ENCODE results near the gene IBA57. TPM values are rescaled to one million over a fixed set of nuclear protein-coding genes. Genes with fewer than 3 reads are reported as not detected.
A peak's percentile ranks its signal among the peaks of the same experiment; 100 is the strongest.
"Not testable (repeated sequence)": the region's sequence is repeated elsewhere in the genome, so short reads cannot be mapped to it uniquely, and the experiment has no call there.

The IBA57 gene
- total RNA-seq, 2 donors from 2014 or later: 11.0 to 16.9 TPM

- peak; percentile 5 for DNase-seq
- no peak overlapping the region for H3K27ac ChIP-seq
- no peak overlapping the region for H3K9ac ChIP-seq (ENCODE audit: low read depth in 2 of 2, low read length in 2 of 2)
- no peaks in the 10 kb centered on the region for H3K4me1 ChIP-seq
- H3K4me3 ChIP-seq: no peak overlapping the region
- H3K36me3 ChIP-seq: no peaks in the 10 kb centered on the region
- TF ChIP-seq CTCF (IDR thresholded peaks at IDR 0.05): no peak
- intact Hi-C loops (cut with DNase I): loop anchor here (10.0 kb wide), 1 partner anchor 287 kb away; no protein-coding TSS in a partner anchor
- no peaks in the 10 kb centered on the region for H3K9me3 ChIP-seq
- H3K27me3 ChIP-seq: no peaks in the 10 kb centered on the region
These were observed 52.1 kb downstream of the IBA57 start for GRCh38 chr1:228217551-228218344.

GRCh38 chr1:228218513-228219244 is 53.1 kb downstream of the IBA57 start:
- TF ChIP-seq CTCF (IDR thresholded peaks at IDR 0.05): no peak
- intact Hi-C loops (cut with DNase I): loop anchor here (10.0 kb wide), 1 partner anchor 286 kb away; no protein-coding TSS in a partner anchor
- Histone ChIP-seq H3K9ac (ENCODE audit: low read depth in 2 of 2, low read length in 2 of 2) (no peak overlapping the region), H3K4me3 (no peak overlapping the region), H3K4me1 (no peaks in the 10 kb centered on the region), H3K9me3 (no peaks in the 10 kb centered on the region), H3K36me3 (no peaks in the 10 kb centered on the region), H3K27me3 (no peaks in the 10 kb centered on the region), H3K27ac (no peak overlapping the region)
- no peak for DNase-seq

GRCh38 chr1:228219245-228219961 is 53.8 kb downstream of the IBA57 start:
- Histone ChIP-seq H3K36me3 (no peaks in the 10 kb centered on the region), H3K4me3 (no peak overlapping the region), H3K4me1 (no peaks in the 10 kb centered on the region), H3K27ac (no peak overlapping the region), H3K27me3 (no peaks in the 10 kb centered on the region), H3K9ac (ENCODE audit: low read depth in 2 of 2, low read length in 2 of 2) (no peak overlapping the region), H3K9me3 (no peaks in the 10 kb centered on the region)
- DNase-seq: peak; percentile 5
- no peak for TF ChIP-seq CTCF (IDR thresholded peaks at IDR 0.05)
- intact Hi-C loops (cut with DNase I): loop anchor here (10.0 kb wide), 1 partner anchor 285 kb away; no protein-coding TSS in a partner anchor

- no peaks in the 10 kb centered on the region for H3K4me1 ChIP-seq
- no peak overlapping the region for H3K4me3 ChIP-seq
- H3K27me3 ChIP-seq: no peaks in the 10 kb centered on the region
- H3K9me3 ChIP-seq: no peaks in the 10 kb centered on the region
- intact Hi-C loops (cut with DNase I): loop anchor here (10.0 kb wide), 1 partner anchor 285 kb away; no protein-coding TSS in a partner anchor
- no peak for TF ChIP-seq CTCF (IDR thresholded peaks at IDR 0.05)
- DNase-seq: peak; percentile 9
- H3K9ac ChIP-seq (ENCODE audit: low read depth in 2 of 2, low read length in 2 of 2): no peak overlapping the region
- H3K27ac ChIP-seq: no peak overlapping the region
- no peaks in the 10 kb centered on the region for H3K36me3 ChIP-seq
These were observed 54.6 kb downstream of the IBA57 start for GRCh38 chr1:228219962-228220780.

- H3K9ac ChIP-seq (ENCODE audit: low read depth in 2 of 2, low read length in 2 of 2); H3K4me1 ChIP-seq; H3K27ac ChIP-seq; H3K9me3 ChIP-seq; H3K27me3 ChIP-seq; H3K36me3 ChIP-seq; H3K4me3 ChIP-seq; intact Hi-C loops (cut with DNase I): not testable (repeated sequence)
- peak; percentile 2 for DNase-seq
These were observed 55.5 kb downstream of the IBA57 start for GRCh38 chr1:228221097-228221496.
